A673 (cell line): ENCODE data around the gene ARL1. TPM values are rescaled to one million over a fixed set of nuclear protein-coding genes. Genes with fewer than 3 reads are reported as not detected.

ENCODE experiments used
- BruUV-seq: library from RNA; stranded (reverse); fragments of 400-500 nt; replicated peaks from 2 replicates; lab custom pipeline; 2021; lab: Mats Ljungman, UMichigan
- CTCF ChIA-PET: fragments of 300-600 bp; sonication (Branson Sonifier 250); formaldehyde crosslinking; loops from one replicate; lab custom pipeline; 2022; ENCODE audit warnings: antibody characterized with exemption; lab: Charles Lee
- POLR2A ChIA-PET: fragments of 300-600 bp; sonication (Branson Sonifier 250); formaldehyde crosslinking; loops from one replicate; lab custom pipeline; 2022; ENCODE audit warnings: antibody characterized with exemption; ENCODE audit not compliant: low non-redundant PET; lab: Charles Lee
- DNase-seq: peaks from one replicate; pipeline ENCODE4 v3.0.0-alpha.2; 2015; ENCODE audit warnings: low spot score
- H3K27ac ChIP-seq: fragments of 200-600 bp; sonication (generic); 2 replicates; pipeline ENCODE4 v1.5.1; 2016; ENCODE audit warnings: mixed run types, low read depth, mild to moderate bottlenecking, mixed read lengths, antibody characterized with exemption, low read length; ENCODE audit not compliant: poor library complexity, severe bottlenecking
- H3K27me3 ChIP-seq: fragments of 200-600 bp; sonication (generic); replicated peaks from 2 replicates; pipeline ENCODE4 v1.6.1; 2017; ENCODE audit warnings: mixed run types, low read depth, mild to moderate bottlenecking, mixed read lengths, antibody characterized with exemption, low read length; ENCODE audit not compliant: insufficient read depth, poor library complexity
- H3K36me3 ChIP-seq: fragments of 200-600 bp; sonication (generic); 2 replicates; pipeline ENCODE4 v1.6.1; 2016; ENCODE audit warnings: mixed run types, mild to moderate bottlenecking, mixed read lengths, antibody characterized with exemption, low read length; ENCODE audit not compliant: insufficient read depth, poor library complexity, severe bottlenecking
- H3K4me1 ChIP-seq: fragments of 200-600 bp; sonication (generic); 2 replicates; pipeline ENCODE4 v1.6.1; 2017; ENCODE audit warnings: mixed run types, mild to moderate bottlenecking, mixed read lengths, antibody characterized with exemption, low read length; ENCODE audit not compliant: insufficient read depth, poor library complexity, severe bottlenecking
- H3K4me3 ChIP-seq: fragments of 200-600 bp; sonication (generic); 2 replicates; pipeline ENCODE4 v1.5.1; 2016; ENCODE audit warnings: low read depth, mixed run types, mild to moderate bottlenecking, mixed read lengths, low read length; ENCODE audit not compliant: poor library complexity, severe bottlenecking
- H3K9me3 ChIP-seq: fragments of 200-600 bp; sonication (generic); 2 replicates; pipeline ENCODE4 v1.6.1; 2016; ENCODE audit warnings: mixed run types, low read depth, mild to moderate bottlenecking, mixed read lengths, antibody characterized with exemption, low read length; ENCODE audit not compliant: poor library complexity, severe bottlenecking
- CTCF ChIP-seq: fragments of 300-800, 200-600 bp; sonication (generic); conservative IDR thresholded peaks from 2 replicates; pipeline ENCODE4 v1.5.1; 2017; ENCODE audit warnings: low read depth, mild to moderate bottlenecking, antibody characterized with exemption, low read length, moderate library complexity, mixed read lengths
- EZH2 ChIP-seq: fragments of 200-600 bp; sonication (generic); IDR thresholded peaks from 2 replicates; pipeline ENCODE4 v1.6.1; 2017; ENCODE audit warnings: borderline replicate concordance, low read depth, mild to moderate bottlenecking, mixed read lengths, antibody characterized with exemption, low read length; ENCODE audit not compliant: poor library complexity, severe bottlenecking
- intact Hi-C: fragments of 100-400 bp; cut with micrococcal nuclease; formaldehyde crosslinking; loops from one replicate; pipeline ENCODE4 v1.10.0; 2022; ENCODE audit not compliant: unreplicated experiment
- total RNA-seq: library from RNA; stranded (reverse); gene quantifications from 2 replicates; pipeline ENCODE4 v1.2.3, GENCODE V29; 2021

The ARL1 gene
- total RNA-seq, 1 experiment from 2014 or later, result 61.3 TPM

GRCh38 chr12:101361455-101361854 is 46.1 kb downstream of the ARL1 start:
- BruUV-seq, result no TSS peak
- peaks cover 24% of the 10 kb centered on the region for H3K36me3 ChIP-seq
- CTCF ChIA-PET, result no interaction called here
- DNase-seq, result no peak
- no peaks in the 10 kb centered on the region for H3K27me3 ChIP-seq
- no peaks in the 10 kb centered on the region for H3K9me3 ChIP-seq
- peaks cover 10% of the 10 kb centered on the region for H3K4me1 ChIP-seq
- H3K4me3 ChIP-seq, result no peak overlapping the region
- no peak for TF ChIP-seq CTCF
- TF ChIP-seq EZH2, result no peak
- no peak overlapping the region for H3K27ac ChIP-seq
- intact Hi-C loops, result no loop called here
- POLR2A ChIA-PET, result interaction anchor here (0.6 kb wide), 1 partner anchor 63 kb away, joined by 5 read pairs; no protein-coding TSS in a partner anchor

GRCh38 chr12:101356794-101357193 is 50.8 kb downstream of the ARL1 start:
- intact Hi-C loops, result no loop called here
- ChIA-PET POLR2A (no interaction called here), CTCF (no interaction called here)
- BruUV-seq, result no TSS peak
- no peak for TF ChIP-seq CTCF
- TF ChIP-seq EZH2, result no peak
- Histone ChIP-seq H3K36me3 (peaks cover 23% of the 10 kb centered on the region), H3K27me3 (no peaks in the 10 kb centered on the region), H3K27ac (no peak overlapping the region), H3K9me3 (no peaks in the 10 kb centered on the region), H3K4me1 (no peaks in the 10 kb centered on the region), H3K4me3 (no peak overlapping the region)
- DNase-seq, result no peak

GRCh38 chr12:101351682-101352081 is 55.9 kb downstream of the ARL1 start:
- no peak overlapping the region for H3K4me3 ChIP-seq
- no peak overlapping the region for H3K27ac ChIP-seq
- TF ChIP-seq EZH2 (no peak), CTCF (no peak)
- H3K36me3 ChIP-seq, result peaks cover 52% of the 10 kb centered on the region
- CTCF ChIA-PET, result no interaction called here
- H3K27me3 ChIP-seq, result no peaks in the 10 kb centered on the region
- peaks cover 6% of the 10 kb centered on the region for H3K9me3 ChIP-seq
- POLR2A ChIA-PET, result no interaction called here
- BruUV-seq, result no TSS peak
- DNase-seq, result no peak
- H3K4me1 ChIP-seq, result no peaks in the 10 kb centered on the region
- intact Hi-C loops, result no loop called here
